GM12891 (cell line): Measurements from ENCODE around the gene EFHC1.

ENCODE experiments used
- DNase-seq: peaks from one replicate; pipeline ENCODE4 v3.0.0; 2011; ENCODE audit warnings: low spot score; ENCODE audit not compliant: insufficient read length
- FAIRE-seq: peaks from 2 replicates; lab custom pipeline; 2011; peaks lifted over from hg19 to GRCh38; lab: Jason Lieb, UNC
- PAX5 ChIP-seq: IDR thresholded peaks from 2 replicates; pipeline ENCODE4 v1.6.1; 2011; ENCODE audit warnings: low read length, moderate library complexity, mild to moderate bottlenecking; ENCODE audit not compliant: insufficient read depth, severe bottlenecking
- POLR2A ChIP-seq: IDR thresholded peaks from 2 replicates; pipeline ENCODE4 v1.6.1; 2011; ENCODE audit warnings: low read depth, low read length, control low read depth
- POLR2AphosphoS5 ChIP-seq: IDR thresholded peaks from 2 replicates; pipeline ENCODE4 v1.6.1; 2011; ENCODE audit warnings: low read depth, low read length, control low read depth
- POU2F2 ChIP-seq: IDR thresholded peaks from 2 replicates; pipeline ENCODE4 v1.6.1; 2011; ENCODE audit warnings: low read depth, mild to moderate bottlenecking, control low read depth, low read length, moderate library complexity
- SPI1 ChIP-seq: IDR thresholded peaks from 2 replicates; pipeline ENCODE4 v1.6.1; 2011; ENCODE audit warnings: low read depth, low read length, control low read depth
- TAF1 ChIP-seq: IDR thresholded peaks from 2 replicates; pipeline ENCODE4 v1.6.1; 2011; ENCODE audit warnings: low read depth, low read length, control low read depth

The EFHC1 gene

GRCh38 chr6:52415333-52415732, 4.8 kb upstream of the EFHC1 start:
- TF ChIP-seq SPI1: no peak
- no peak for TF ChIP-seq POU2F2
- TF ChIP-seq TAF1: no peak
- no peak for TF ChIP-seq POLR2A
- no peak for TF ChIP-seq POLR2AphosphoS5
- TF ChIP-seq PAX5: no peak
- DNase-seq (no peak), FAIRE-seq (peak; percentile 31)

- no peak for DNase-seq
- TF ChIP-seq POLR2A (no peak), POLR2AphosphoS5 (no peak), POU2F2 (no peak), SPI1 (no peak), PAX5 (no peak), TAF1 (no peak)
- no peak for FAIRE-seq
These were observed 4.1 kb upstream of the EFHC1 start for GRCh38 chr6:52415917-52416628.

DNA sequence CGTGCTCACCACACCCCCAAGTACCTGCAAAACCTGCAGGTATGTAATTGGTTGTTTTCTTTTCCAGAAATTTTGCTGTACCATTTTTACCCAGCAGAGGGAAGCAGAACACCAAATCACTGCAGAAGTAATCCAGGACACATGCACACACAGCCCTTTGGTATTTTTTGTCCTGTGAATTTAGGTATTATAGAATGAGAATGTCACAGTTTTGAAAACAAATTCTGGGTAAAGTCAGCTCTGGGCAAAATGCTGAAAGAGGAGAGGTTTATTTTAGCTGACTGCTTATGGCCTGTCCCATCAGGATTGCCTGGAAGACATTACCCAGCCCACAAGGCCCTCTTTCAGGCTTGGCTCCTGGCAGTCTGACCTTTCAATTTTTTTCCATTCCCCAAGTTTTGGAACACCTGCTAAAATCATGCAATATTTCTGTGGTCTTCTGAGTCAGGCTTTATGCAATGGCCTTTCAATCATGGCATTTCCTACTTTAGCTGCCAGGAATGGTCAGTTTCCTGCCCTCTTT, 3.5 kb upstream of the EFHC1 start:
- TF ChIP-seq TAF1 (no peak), POLR2A (no peak), POU2F2 (no peak), SPI1 (no peak), POLR2AphosphoS5 (no peak), PAX5 (no peak)
- FAIRE-seq: no peak
- DNase-seq: no peak

DNA sequence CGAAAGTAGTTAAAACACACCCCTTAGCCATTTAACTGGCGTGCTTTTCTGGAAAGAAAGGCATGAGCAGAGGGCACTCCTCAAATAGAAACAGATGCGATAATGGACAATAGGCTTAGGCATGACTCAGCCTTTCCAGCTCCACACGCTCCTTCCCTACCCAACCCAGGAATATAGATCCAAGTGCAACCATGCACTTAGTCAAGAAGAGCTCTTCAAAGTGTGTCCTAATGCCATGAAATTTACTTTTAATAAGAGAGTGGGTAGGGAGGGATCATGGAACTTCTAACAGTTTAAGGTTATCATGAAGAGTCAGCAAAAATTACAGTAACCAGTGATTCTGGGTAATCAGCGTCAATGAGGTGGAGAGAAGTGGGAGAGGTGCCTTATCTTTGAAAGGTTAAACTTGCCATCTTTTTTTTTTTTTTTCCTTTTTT, 2.4 kb upstream of the EFHC1 start:
- TF ChIP-seq SPI1: no peak
- no peak for TF ChIP-seq POU2F2
- TF ChIP-seq POLR2A: no peak
- no peak for TF ChIP-seq POLR2AphosphoS5
- no peak for DNase-seq
- no peak for FAIRE-seq

- no peak for FAIRE-seq
- TF ChIP-seq POLR2A (no peak), POU2F2 (no peak), PAX5 (no peak), TAF1 (no peak), SPI1 (no peak), POLR2AphosphoS5 (no peak)
- DNase-seq: no peak
These were observed 1.5 kb upstream of the EFHC1 start for GRCh38 chr6:52418606-52419005.

- TF ChIP-seq POU2F2: no peak
- TF ChIP-seq POLR2AphosphoS5: no peak
- no peak for TF ChIP-seq POLR2A
- peak; percentile 18; the same call in 1 of the 2 replicates for TF ChIP-seq SPI1
- DNase-seq (no peak), FAIRE-seq (no peak)
These were observed 671 bp downstream of the EFHC1 start for GRCh38 chr6:52420668-52421358.

GRCh38 chr6:52422156-52422555, 2.0 kb downstream of the EFHC1 start:
- DNase-seq: no peak
- FAIRE-seq: no peak
- no peak for TF ChIP-seq PAX5
- TF ChIP-seq SPI1: no peak
- TF ChIP-seq POLR2AphosphoS5: no peak
- TF ChIP-seq POU2F2: no peak
- TF ChIP-seq POLR2A: no peak
- no peak for TF ChIP-seq TAF1

GRCh38 chr6:52423448-52423847, 3.3 kb downstream of the EFHC1 start:
- TF ChIP-seq POU2F2 (no peak), SPI1 (no peak), POLR2A (no peak), PAX5 (no peak), POLR2AphosphoS5 (no peak), TAF1 (no peak)
- DNase-seq (no peak), FAIRE-seq (no peak)

GRCh38 chr6:52423971-52424381, 3.8 kb downstream of the EFHC1 start:
- no peak for DNase-seq
- no peak for FAIRE-seq
- TF ChIP-seq TAF1 (no peak), SPI1 (no peak), POU2F2 (no peak), PAX5 (no peak), POLR2A (no peak), POLR2AphosphoS5 (no peak)
